Measurements from ENCODE around the gene CFC1B.
"Not testable (repeated sequence)": the region's sequence is repeated elsewhere in the genome, so short reads cannot be mapped to it uniquely, and the experiment has no call there.

Gene CFC1B

DNA sequence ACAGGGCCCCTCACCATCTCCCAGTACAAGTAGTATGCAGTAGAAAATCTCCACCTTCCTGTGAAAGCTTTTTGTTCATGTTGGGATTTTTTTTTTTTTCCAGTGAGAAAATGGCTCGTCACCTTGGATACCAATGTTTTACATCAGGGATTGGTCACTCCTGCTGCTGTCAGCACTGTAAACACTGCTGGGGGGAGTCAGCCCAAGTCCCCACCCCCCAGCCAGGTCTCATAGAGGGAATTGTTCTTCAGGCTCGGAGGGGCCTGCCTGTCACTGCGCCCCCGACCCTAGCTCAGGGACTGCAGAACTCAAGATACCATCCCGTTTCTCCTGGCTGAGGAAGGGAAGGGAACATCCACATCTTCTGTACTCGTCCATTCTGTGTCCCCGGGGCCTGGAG lies at the start of gene CFC1B:
Gene CFC1B, plus strand, starts transcription at position 231 of the 400 bp plus-strand sequence. CDS start 263 bp downstream, outside the sequence.
- H3K27me3 ChIP-seq (ENCODE audit: low read depth, low read length); H3K79me2 ChIP-seq (ENCODE audit: low read length); H3K27ac ChIP-seq (ENCODE audit: low read length); H4K20me1 ChIP-seq (ENCODE audit: insufficient read depth, low read length); H3K9me3 ChIP-seq (ENCODE audit: insufficient read depth, low read length); H2AFZ ChIP-seq (ENCODE audit: low read depth, low read length); H3K4me2 ChIP-seq (ENCODE audit: low read length); H3K9ac ChIP-seq (ENCODE audit: low read length); H3K36me3 ChIP-seq (replicated peaks; ENCODE audit: low read depth, low read length); H3K4me1 ChIP-seq (ENCODE audit: low read length); H3K4me3 ChIP-seq (ENCODE audit: low read length): not testable (repeated sequence)

DNA sequence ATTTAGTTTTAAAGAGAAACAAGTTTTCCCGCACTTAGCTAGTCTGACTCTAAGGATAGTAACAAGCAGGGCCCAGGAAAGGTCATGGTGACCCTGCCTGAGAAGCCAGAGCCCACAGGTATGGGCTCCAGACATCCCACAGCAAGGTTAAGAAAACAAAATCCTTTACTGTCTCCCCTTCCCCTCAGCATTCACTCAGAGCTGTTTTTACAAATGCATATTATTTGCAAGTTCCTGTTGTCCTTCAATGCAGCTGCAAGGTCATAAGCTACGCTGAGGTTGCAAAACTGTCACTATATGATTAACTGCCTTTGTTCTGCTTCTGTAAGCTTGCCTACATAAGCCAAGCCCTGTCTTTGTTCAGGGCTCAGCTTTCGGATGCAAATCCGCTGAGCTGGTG lies 29.9 kb upstream of the CFC1B start:
- H3K79me2 ChIP-seq (ENCODE audit: low read length); H3K27me3 ChIP-seq (ENCODE audit: low read depth, low read length); H4K20me1 ChIP-seq (ENCODE audit: insufficient read depth, low read length); H3K9ac ChIP-seq (ENCODE audit: low read length); H3K9me3 ChIP-seq (ENCODE audit: insufficient read depth, low read length); H3K4me3 ChIP-seq (ENCODE audit: low read length); H3K36me3 ChIP-seq (replicated peaks; ENCODE audit: low read depth, low read length); H3K4me1 ChIP-seq (ENCODE audit: low read length); H3K27ac ChIP-seq (ENCODE audit: low read length); H2AFZ ChIP-seq (ENCODE audit: low read depth, low read length); H3K4me2 ChIP-seq (ENCODE audit: low read length): not testable (repeated sequence)

DNA sequence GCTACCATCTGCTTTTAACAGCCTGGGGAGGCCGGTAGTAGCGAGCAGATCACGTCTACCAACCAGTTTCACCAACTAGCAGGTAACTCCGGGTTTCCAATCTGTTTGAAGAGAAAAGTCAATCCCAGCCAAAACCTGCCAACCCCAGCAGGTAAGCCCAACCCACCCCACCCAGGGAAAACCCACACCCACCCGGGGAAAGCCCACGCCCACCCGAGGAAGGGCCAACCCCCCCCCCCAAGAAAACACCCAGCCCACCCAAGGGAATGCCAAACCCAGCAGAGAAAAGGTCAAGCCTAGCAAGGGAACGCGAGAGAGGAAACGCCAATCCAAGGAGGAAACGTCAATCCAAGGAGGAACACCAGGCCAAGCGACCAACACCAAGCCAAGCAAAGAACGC lies 11.8 kb upstream of the CFC1B start, which contains the start of gene POTEI:
Gene POTEI, minus strand, starts transcription at position 101 of the 400 bp plus-strand sequence. Its CDS starts 93 bp downstream, at position 8.
- not testable (repeated sequence) for H3K9me3 ChIP-seq (ENCODE audit: insufficient read depth, low read length); H3K9ac ChIP-seq (ENCODE audit: low read length); H3K79me2 ChIP-seq (ENCODE audit: low read length); H3K4me2 ChIP-seq (ENCODE audit: low read length); H4K20me1 ChIP-seq (ENCODE audit: insufficient read depth, low read length); H3K4me3 ChIP-seq (ENCODE audit: low read length); H3K36me3 ChIP-seq (replicated peaks; ENCODE audit: low read depth, low read length); H3K4me1 ChIP-seq (ENCODE audit: low read length); H2AFZ ChIP-seq (ENCODE audit: low read depth, low read length); H3K27ac ChIP-seq (ENCODE audit: low read length); H3K27me3 ChIP-seq (ENCODE audit: low read depth, low read length)

DNA sequence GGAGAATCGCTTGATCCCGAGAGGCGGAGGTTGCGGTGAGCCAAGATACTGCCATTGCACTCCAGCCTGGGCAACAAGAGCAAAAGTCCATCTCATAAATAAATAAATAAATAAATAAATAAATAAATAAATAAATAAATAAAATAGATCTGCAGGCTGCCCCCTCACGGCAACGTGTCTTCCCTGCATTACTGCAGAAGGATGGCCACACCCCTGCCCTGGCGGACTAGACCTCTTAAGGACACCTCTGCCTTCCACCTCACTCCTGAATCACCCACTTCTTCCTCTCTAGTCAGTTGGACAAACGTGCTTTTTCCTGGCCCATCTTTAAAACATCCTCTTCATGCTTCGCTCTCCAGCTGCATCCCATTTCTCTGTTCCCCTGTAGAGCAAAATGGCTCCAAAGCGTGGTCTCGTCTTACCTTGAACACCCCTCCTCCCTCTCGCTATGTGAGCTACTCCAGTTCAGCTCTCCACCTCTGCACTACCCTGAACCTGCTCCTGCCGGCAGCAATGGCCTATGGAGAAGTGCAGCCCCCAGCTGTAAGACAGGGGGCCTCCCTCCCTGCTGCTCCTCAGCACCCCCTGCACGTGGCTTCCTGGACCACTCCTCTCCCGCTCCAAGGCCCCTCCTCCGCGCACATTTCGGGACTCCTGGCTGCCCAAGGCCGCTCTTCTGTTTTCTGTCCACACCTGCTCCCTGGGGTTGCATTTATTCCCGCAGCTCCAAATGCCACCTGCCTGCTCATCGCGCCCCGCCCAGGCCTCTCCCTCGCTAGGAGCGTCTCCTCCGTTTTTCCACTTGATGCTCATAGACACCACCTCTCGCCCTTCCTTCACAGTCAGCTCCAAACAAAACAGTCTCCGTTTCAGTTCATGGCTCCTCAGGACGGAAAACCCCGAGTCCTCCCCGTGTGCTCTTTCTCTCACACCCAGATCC lies 9.9 kb upstream of the CFC1B start:
- H3K4me3 ChIP-seq (ENCODE audit: low read length); H3K4me2 ChIP-seq (ENCODE audit: low read length); H3K4me1 ChIP-seq (ENCODE audit: low read length); H3K9ac ChIP-seq (ENCODE audit: low read length); H4K20me1 ChIP-seq (ENCODE audit: insufficient read depth, low read length); H3K9me3 ChIP-seq (ENCODE audit: insufficient read depth, low read length); H3K79me2 ChIP-seq (ENCODE audit: low read length); H3K36me3 ChIP-seq (replicated peaks; ENCODE audit: low read depth, low read length); H2AFZ ChIP-seq (ENCODE audit: low read depth, low read length); H3K27me3 ChIP-seq (ENCODE audit: low read depth, low read length); H3K27ac ChIP-seq (ENCODE audit: low read length): not testable (repeated sequence)

DNA sequence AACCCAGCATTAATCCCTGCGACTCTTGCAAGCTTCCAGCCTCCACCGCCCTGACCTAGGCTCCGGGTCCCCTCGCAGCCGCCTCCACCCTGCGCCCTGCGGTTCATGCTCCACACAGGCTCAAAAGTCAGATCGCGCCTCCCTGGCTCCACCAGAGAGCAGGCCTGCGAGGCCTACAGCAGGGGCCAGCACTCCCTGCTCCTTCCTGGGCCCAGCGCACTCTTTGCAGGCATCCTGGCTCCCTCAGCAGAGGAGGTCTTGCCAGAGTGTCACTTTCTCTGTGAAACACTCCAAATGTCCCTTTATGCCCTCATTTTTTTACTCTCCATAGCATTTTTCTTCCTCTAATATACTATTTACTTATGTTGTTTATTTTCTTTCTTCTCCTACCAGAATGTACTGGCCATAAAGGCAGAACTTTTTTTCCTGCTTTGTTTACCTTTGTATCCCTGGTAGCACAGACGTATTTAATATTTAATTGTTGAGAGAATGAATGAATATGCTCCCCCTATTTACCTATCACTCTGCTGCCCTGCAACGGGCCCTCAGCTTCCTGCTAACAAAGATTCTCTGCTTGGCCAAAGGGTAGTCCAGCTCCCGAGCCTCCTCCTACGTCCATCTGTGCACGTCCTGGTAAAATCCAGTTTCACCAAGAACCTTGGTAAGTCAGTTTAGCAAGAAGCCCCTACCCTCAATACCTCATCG lies 9.1 kb upstream of the CFC1B start:
- not testable (repeated sequence) for H2AFZ ChIP-seq (ENCODE audit: low read depth, low read length); H3K36me3 ChIP-seq (replicated peaks; ENCODE audit: low read depth, low read length); H3K27ac ChIP-seq (ENCODE audit: low read length); H3K4me2 ChIP-seq (ENCODE audit: low read length); H3K27me3 ChIP-seq (ENCODE audit: low read depth, low read length); H3K9me3 ChIP-seq (ENCODE audit: insufficient read depth, low read length); H3K79me2 ChIP-seq (ENCODE audit: low read length); H3K4me1 ChIP-seq (ENCODE audit: low read length); H4K20me1 ChIP-seq (ENCODE audit: insufficient read depth, low read length); H3K4me3 ChIP-seq (ENCODE audit: low read length); H3K9ac ChIP-seq (ENCODE audit: low read length)

DNA sequence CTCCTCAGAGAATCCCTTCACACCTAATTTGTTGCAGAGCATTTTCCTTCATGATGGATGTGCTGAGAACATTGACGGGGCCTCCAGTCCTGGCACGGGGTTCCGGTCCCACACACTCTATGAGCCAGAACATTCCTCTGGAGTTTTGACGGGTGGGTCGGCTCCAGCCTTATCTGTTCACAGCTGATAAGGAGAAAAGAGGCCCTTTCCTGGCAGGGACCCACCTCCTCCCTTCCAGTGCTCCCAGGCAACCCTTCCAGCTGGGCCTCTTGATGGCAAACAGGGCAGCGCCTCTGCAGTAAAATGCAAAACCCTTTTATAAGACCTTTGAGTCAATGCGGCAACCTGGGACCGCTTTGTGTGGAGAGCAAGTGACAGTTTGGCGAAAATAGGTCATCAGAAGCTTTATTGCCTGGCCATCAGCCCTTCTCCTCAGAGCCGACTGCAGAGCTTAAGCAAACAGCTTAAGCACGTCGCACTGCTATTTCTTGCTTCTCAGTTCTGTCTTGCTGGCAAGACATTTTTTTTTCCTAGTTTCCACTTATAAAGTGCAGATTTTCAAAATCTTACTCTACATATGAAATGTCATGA lies 2.4 kb upstream of the CFC1B start:
- H3K27ac ChIP-seq (ENCODE audit: low read length); H3K9ac ChIP-seq (ENCODE audit: low read length); H3K79me2 ChIP-seq (ENCODE audit: low read length); H2AFZ ChIP-seq (ENCODE audit: low read depth, low read length); H3K27me3 ChIP-seq (ENCODE audit: low read depth, low read length); H3K4me2 ChIP-seq (ENCODE audit: low read length); H3K9me3 ChIP-seq (ENCODE audit: insufficient read depth, low read length); H3K4me1 ChIP-seq (ENCODE audit: low read length); H4K20me1 ChIP-seq (ENCODE audit: insufficient read depth, low read length); H3K36me3 ChIP-seq (replicated peaks; ENCODE audit: low read depth, low read length); H3K4me3 ChIP-seq (ENCODE audit: low read length): not testable (repeated sequence)

DNA sequence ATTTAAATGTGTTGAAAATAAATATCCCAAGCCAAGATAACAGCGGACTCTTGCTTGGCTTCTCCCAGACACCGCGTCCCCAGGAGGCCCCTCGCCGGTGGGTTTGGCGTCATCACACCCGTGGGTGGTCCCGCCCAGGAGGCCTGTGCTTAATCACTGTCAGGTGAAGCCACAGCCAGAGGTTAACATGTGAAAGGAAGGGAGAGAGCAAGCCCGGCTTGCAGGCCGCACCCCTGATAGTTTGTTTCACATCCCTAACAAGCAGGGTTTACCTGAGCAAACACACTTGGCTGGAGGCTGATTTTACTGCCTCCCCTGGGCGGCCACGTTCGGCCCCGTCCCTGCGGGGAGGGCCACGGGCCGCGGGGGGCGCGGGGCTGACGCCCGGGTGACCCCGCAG lies 1.4 kb downstream of the CFC1B start:
- not testable (repeated sequence) for H3K36me3 ChIP-seq (replicated peaks; ENCODE audit: low read depth, low read length); H3K27ac ChIP-seq (ENCODE audit: low read length); H3K79me2 ChIP-seq (ENCODE audit: low read length); H3K27me3 ChIP-seq (ENCODE audit: low read depth, low read length); H3K9me3 ChIP-seq (ENCODE audit: insufficient read depth, low read length); H2AFZ ChIP-seq (ENCODE audit: low read depth, low read length); H3K9ac ChIP-seq (ENCODE audit: low read length); H3K4me1 ChIP-seq (ENCODE audit: low read length); H4K20me1 ChIP-seq (ENCODE audit: insufficient read depth, low read length); H3K4me2 ChIP-seq (ENCODE audit: low read length); H3K4me3 ChIP-seq (ENCODE audit: low read length)

DNA sequence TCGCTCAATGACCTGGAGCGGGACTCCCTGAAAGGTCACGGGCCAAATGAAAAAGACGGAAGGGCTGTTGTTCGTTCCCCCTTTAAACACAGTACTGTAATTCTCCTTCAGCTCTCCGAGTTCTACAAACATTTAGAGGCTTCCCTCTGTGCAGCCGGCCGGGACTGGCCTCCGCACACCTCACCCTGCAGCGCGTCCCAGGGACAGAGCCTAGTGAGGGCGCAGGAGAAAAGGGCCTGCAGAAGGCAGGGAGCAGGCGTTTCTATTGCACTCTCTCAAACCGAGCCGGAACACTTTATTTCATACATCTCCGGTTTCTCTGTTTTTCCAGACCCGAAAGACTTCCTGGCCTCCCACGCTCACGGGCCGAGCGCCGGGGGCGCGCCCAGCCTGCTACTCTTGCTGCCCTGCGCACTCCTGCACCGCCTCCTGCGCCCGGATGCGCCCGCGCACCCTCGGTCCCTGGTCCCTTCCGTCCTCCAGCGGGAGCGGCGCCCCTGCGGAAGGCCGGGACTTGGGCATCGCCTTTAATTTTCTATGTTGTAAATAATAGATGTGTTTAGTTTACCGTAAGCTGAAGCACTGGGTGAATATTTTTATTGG lies 6.4 kb downstream of the CFC1B start:
- not testable (repeated sequence) for H3K4me2 ChIP-seq (ENCODE audit: low read length); H3K27me3 ChIP-seq (ENCODE audit: low read depth, low read length); H3K4me3 ChIP-seq (ENCODE audit: low read length); H3K27ac ChIP-seq (ENCODE audit: low read length); H2AFZ ChIP-seq (ENCODE audit: low read depth, low read length); H3K9ac ChIP-seq (ENCODE audit: low read length); H3K4me1 ChIP-seq (ENCODE audit: low read length); H3K79me2 ChIP-seq (ENCODE audit: low read length); H3K36me3 ChIP-seq (replicated peaks; ENCODE audit: low read depth, low read length); H4K20me1 ChIP-seq (ENCODE audit: insufficient read depth, low read length); H3K9me3 ChIP-seq (ENCODE audit: insufficient read depth, low read length)

DNA sequence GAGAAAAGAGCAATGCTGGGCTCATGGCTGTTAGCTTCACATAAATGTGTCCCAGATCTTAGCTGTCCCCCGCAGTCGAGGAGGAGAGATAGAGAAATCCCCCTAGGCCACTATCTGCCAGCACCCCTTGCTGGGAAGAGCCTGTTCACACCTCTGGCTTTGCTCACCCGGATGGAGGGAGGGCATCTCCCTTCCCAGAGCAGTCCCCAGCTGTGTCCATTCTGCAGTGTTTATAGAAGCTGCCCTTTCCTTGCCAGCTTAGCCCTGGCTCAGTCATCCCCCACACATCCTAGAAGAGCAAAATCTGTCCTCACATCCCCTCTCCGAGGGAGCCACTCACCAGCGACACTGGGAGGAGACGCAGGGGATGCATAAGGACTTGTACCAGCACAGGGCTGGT lies 8.5 kb downstream of the CFC1B start:
- not testable (repeated sequence) for H3K79me2 ChIP-seq (ENCODE audit: low read length); H3K9me3 ChIP-seq (ENCODE audit: insufficient read depth, low read length); H3K4me2 ChIP-seq (ENCODE audit: low read length); H3K27me3 ChIP-seq (ENCODE audit: low read depth, low read length); H3K9ac ChIP-seq (ENCODE audit: low read length); H3K4me3 ChIP-seq (ENCODE audit: low read length); H4K20me1 ChIP-seq (ENCODE audit: insufficient read depth, low read length); H2AFZ ChIP-seq (ENCODE audit: low read depth, low read length); H3K36me3 ChIP-seq (replicated peaks; ENCODE audit: low read depth, low read length); H3K27ac ChIP-seq (ENCODE audit: low read length); H3K4me1 ChIP-seq (ENCODE audit: low read length)

Measured in OCI-LY3 (cell line).